ENCODE measurements around the gene NPAS3. TPM values are rescaled to one million over a fixed set of nuclear protein-coding genes. Genes with fewer than 3 reads are reported as not detected.

NPAS3 gene
- total RNA-seq, 1 donor from 2014 or later, result 6.1 TPM

GRCh38 chr14:33676135-33676566, 737.5 kb downstream of the NPAS3 start:
- H3K27ac Mint-ChIP-seq, result no peak overlapping the region
- TF ChIP-seq, protein P1, sequence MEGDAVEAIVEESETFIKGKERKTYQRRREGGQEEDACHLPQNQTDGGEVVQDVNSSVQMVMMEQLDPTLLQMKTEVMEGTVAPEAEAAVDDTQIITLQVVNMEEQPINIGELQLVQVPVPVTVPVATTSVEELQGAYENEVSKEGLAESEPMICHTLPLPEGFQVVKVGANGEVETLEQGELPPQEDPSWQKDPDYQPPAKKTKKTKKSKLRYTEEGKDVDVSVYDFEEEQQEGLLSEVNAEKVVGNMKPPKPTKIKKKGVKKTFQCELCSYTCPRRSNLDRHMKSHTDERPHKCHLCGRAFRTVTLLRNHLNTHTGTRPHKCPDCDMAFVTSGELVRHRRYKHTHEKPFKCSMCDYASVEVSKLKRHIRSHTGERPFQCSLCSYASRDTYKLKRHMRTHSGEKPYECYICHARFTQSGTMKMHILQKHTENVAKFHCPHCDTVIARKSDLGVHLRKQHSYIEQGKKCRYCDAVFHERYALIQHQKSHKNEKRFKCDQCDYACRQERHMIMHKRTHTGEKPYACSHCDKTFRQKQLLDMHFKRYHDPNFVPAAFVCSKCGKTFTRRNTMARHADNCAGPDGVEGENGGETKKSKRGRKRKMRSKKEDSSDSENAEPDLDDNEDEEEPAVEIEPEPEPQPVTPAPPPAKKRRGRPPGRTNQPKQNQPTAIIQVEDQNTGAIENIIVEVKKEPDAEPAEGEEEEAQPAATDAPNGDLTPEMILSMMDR (IDR thresholded peaks at IDR 0.05; ENCODE audit: unreplicated experiment), result peak; percentile 30
- no peak for DNase-seq (ENCODE audit: low spot score, unreplicated experiment)

GRCh38 chr14:33676891-33677290, 738.2 kb downstream of the NPAS3 start:
- Mint-ChIP-seq H3K27me3 (peaks cover 3% of the 10 kb centered on the region), H3K4me3 (ENCODE audit: low read depth) (no peak overlapping the region), H3K36me3 (ENCODE audit: insufficient read depth) (no peaks in the 10 kb centered on the region), H3K9me3 (ENCODE audit: low read depth) (no peaks in the 10 kb centered on the region), H3K4me1 (ENCODE audit: low read depth) (no peaks in the 10 kb centered on the region), H3K27ac (no peak overlapping the region)
- TF ChIP-seq, protein P1 (IDR thresholded peaks at IDR 0.05; ENCODE audit: unreplicated experiment), result no peak
- no peak for DNase-seq (ENCODE audit: low spot score, unreplicated experiment)

More at GRCh38 chr14:33676135-33676566, 737.5 kb downstream of the NPAS3 start:
- Mint-ChIP-seq H3K4me1 (ENCODE audit: low read depth) (peaks cover 5% of the 10 kb centered on the region), H3K36me3 (ENCODE audit: insufficient read depth) (no peaks in the 10 kb centered on the region), H3K27me3 (peaks cover 3% of the 10 kb centered on the region), H3K4me3 (ENCODE audit: low read depth) (no peak overlapping the region), H3K9me3 (ENCODE audit: low read depth) (no peaks in the 10 kb centered on the region)

DNA sequence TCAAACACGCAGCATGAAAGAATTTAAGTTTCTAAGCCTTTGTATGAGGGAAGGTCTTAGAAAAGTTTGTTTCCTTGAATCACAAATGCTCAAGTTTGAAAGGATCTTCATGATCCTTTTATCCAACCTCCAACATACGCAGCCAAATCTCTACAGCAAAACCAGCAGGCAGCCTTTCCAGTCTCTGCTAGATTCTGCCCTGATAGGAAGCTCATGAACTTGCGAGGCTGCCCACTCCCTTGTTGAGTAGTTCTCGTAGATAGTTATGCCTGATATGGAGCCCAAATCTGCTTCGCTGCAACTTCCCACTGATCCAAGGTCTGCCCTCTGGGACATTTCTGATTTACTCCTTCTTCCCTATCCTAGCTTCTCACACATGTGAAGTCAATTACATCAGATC, 739.3 kb downstream of the NPAS3 start:
- Mint-ChIP-seq H3K27me3 (peaks cover 3% of the 10 kb centered on the region), H3K9me3 (ENCODE audit: low read depth) (no peaks in the 10 kb centered on the region), H3K27ac (no peak overlapping the region), H3K36me3 (ENCODE audit: insufficient read depth) (no peaks in the 10 kb centered on the region), H3K4me3 (ENCODE audit: low read depth) (no peak overlapping the region), H3K4me1 (ENCODE audit: low read depth) (no peaks in the 10 kb centered on the region)
- no peak for DNase-seq (ENCODE audit: low spot score, unreplicated experiment)
- TF ChIP-seq, protein P1 (IDR thresholded peaks at IDR 0.05; ENCODE audit: unreplicated experiment), result no peak

DNA sequence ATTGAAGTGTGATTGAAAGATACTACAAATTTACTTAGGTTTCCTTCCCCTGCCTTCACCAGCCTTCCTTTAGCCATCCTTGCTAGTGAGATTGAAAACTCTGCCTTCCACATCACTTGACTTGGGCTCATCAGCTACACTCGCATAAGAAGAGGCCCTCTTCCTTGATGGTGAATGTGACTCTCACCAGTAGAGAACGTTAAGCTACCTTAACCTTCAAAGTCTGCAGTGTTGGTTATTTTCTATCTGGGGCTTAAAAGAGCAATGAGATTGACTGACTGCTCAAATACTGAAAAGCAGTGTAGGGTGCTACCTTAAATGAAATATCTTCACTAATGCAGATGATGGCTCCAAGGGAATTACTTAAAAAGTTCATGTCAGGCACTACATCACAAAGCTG, 740.3 kb downstream of the NPAS3 start:
- H3K36me3 Mint-ChIP-seq (ENCODE audit: insufficient read depth), result no peaks in the 10 kb centered on the region
- no peak overlapping the region for H3K4me3 Mint-ChIP-seq (ENCODE audit: low read depth)
- H3K27me3 Mint-ChIP-seq, result peaks cover 3% of the 10 kb centered on the region
- H3K27ac Mint-ChIP-seq, result no peak overlapping the region
- DNase-seq (ENCODE audit: low spot score, unreplicated experiment), result no peak
- H3K9me3 Mint-ChIP-seq (ENCODE audit: low read depth), result no peaks in the 10 kb centered on the region
- TF ChIP-seq, protein P1 (IDR thresholded peaks at IDR 0.05; ENCODE audit: unreplicated experiment), result no peak
- no peaks in the 10 kb centered on the region for H3K4me1 Mint-ChIP-seq (ENCODE audit: low read depth)

GRCh38 chr14:33679461-33680225, 741.0 kb downstream of the NPAS3 start:
- Mint-ChIP-seq H3K27me3 (peaks cover 3% of the 10 kb centered on the region), H3K36me3 (ENCODE audit: insufficient read depth) (no peaks in the 10 kb centered on the region), H3K27ac (no peak overlapping the region), H3K4me3 (ENCODE audit: low read depth) (no peak overlapping the region), H3K9me3 (ENCODE audit: low read depth) (no peaks in the 10 kb centered on the region), H3K4me1 (ENCODE audit: low read depth) (no peaks in the 10 kb centered on the region)
- no peak for DNase-seq (ENCODE audit: low spot score, unreplicated experiment)
- TF ChIP-seq, protein P1 (IDR thresholded peaks at IDR 0.05; ENCODE audit: unreplicated experiment), result no peak

Measured in progenitor cell of endocrine pancreas (in vitro differentiated cells).